ENCODE data around the gene CDK5RAP3.
A peak's percentile ranks its signal among the peaks of the same experiment; 100 is the strongest.
"Not testable (repeated sequence)": the region's sequence is repeated elsewhere in the genome, so short reads cannot be mapped to it uniquely, and the experiment has no call there.

Gene CDK5RAP3, protein sequence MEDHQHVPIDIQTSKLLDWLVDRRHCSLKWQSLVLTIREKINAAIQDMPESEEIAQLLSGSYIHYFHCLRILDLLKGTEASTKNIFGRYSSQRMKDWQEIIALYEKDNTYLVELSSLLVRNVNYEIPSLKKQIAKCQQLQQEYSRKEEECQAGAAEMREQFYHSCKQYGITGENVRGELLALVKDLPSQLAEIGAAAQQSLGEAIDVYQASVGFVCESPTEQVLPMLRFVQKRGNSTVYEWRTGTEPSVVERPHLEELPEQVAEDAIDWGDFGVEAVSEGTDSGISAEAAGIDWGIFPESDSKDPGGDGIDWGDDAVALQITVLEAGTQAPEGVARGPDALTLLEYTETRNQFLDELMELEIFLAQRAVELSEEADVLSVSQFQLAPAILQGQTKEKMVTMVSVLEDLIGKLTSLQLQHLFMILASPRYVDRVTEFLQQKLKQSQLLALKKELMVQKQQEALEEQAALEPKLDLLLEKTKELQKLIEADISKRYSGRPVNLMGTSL

GRCh38 chr17:47970725-47971499, at the start of gene CDK5RAP3:
TSS of gene CDK5RAP3 (plus strand) at chr17:47971113. CDS start at chr17:47971147, 34 bp downstream.
- peak; percentile 92 for DNase-seq

GRCh38 chr17:47924785-47925677, 45.9 kb upstream of the CDK5RAP3 start:
- DNase-seq = no peak

GRCh38 chr17:47925678-47925988, 45.3 kb upstream of the CDK5RAP3 start:
- no peak for DNase-seq

GRCh38 chr17:47927821-47928400, 43.0 kb upstream of the CDK5RAP3 start:
- DNase-seq = no peak

- DNase-seq = no peak
Measured at GRCh38 chr17:47928415-47928814, 42.5 kb upstream of the CDK5RAP3 start.

- no peak for DNase-seq
Measured at GRCh38 chr17:47929218-47930000, 41.5 kb upstream of the CDK5RAP3 start.

DNA sequence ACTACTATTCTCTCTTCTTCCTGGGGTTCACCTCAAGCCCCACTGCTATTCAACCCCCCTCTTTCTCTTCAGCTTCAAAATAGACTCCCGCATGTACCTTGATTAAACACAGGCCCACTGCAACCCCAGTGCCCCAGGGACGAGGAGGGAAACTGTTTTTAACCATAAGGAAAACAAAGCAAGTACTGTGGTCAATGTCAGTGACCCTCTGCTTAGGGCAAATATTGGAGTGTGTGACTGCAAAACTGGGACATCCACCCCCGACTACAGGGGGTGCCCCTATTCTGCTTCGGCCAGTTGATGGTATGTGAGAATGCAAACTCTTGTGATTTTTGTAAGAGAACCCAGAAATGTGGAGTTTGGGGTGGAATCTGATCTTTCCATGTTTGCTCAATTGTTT, 39.1 kb upstream of the CDK5RAP3 start:
- DNase-seq = no peak

DNA sequence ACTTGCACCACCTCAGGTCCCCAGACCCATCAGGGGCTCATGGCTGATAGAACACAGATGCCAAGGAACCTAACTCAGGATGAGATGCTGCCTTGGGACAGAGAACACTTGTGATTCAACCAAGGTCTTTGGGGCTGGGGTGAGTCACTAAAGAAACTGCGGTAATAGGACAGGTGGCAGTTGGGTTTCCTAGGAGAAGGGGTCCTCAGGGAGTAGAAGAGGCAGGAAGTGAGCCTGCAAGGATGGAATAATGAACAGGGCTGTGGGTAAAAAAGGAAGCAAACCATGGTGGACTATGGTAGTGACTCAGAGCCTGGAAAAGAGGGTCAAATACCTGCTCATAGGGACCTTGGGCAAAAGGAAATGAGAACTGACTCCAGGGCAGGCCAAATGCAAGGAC, 36.1 kb upstream of the CDK5RAP3 start:
- DNase-seq = no peak

GRCh38 chr17:47935468-47935867, 35.4 kb upstream of the CDK5RAP3 start:
- DNase-seq = not testable (repeated sequence)

GRCh38 chr17:47935961-47936360, 35.0 kb upstream of the CDK5RAP3 start:
- DNase-seq = no peak

- DNase-seq = no peak
Measured at GRCh38 chr17:47937941-47938340, 33.0 kb upstream of the CDK5RAP3 start.

- DNase-seq = peak; percentile 82
Measured at GRCh38 chr17:47941246-47942095, 29.4 kb upstream of the CDK5RAP3 start, which contains the start of gene PNPO. TSS of gene PNPO (plus strand) at chr17:47941571. CDS start at chr17:47941676, 105 bp downstream.

DNA sequence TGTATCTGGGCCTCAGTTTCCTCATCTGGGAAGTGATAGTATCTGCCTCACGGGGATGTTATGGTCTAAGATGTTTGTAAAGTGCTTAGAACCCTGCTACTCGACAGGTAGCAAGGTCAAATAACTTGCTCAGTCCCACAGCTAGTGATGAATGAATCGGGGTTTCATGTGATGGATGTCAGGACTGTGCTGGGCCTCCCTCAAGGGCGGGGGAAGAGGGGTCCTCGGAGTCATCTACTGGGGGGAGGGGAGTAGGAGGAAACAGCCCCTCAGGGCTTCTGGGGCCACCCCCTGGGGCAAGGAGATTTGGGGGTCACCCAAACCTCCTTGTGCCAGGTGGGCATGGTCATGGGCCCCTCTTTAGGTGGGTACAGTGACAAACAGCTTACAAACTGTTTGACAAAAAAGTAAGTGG, 28.8 kb upstream of the CDK5RAP3 start:
- DNase-seq = no peak

- DNase-seq = no peak
Measured at GRCh38 chr17:47942568-47942967, 28.3 kb upstream of the CDK5RAP3 start.

DNA sequence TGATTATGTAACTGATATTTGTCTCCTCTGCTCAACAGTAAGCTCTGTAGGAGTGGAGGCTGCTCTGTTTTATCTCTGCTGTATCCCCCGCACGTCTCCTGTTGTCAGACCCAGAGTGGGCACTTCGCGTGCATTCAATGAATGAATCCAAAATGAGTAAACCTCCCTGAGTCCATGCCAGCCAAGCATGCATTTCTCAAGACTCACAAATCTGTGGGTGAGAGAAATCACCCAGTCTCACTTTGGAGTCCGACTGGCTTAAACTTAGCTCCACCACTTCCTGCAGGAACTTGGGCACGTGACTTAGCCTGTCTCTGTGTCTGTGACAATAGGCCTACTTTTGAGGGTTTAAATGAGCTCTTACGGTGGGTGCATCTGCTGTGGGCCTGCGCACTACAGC, 25.8 kb upstream of the CDK5RAP3 start:
- no peak for DNase-seq

- DNase-seq = no peak
Measured at GRCh38 chr17:47945529-47946508, 25.1 kb upstream of the CDK5RAP3 start.

- DNase-seq = no peak
Measured at GRCh38 chr17:47946516-47946915, 24.4 kb upstream of the CDK5RAP3 start.

- peak; percentile 59 for DNase-seq
Measured at GRCh38 chr17:47946929-47947397, 23.9 kb upstream of the CDK5RAP3 start.

DNA sequence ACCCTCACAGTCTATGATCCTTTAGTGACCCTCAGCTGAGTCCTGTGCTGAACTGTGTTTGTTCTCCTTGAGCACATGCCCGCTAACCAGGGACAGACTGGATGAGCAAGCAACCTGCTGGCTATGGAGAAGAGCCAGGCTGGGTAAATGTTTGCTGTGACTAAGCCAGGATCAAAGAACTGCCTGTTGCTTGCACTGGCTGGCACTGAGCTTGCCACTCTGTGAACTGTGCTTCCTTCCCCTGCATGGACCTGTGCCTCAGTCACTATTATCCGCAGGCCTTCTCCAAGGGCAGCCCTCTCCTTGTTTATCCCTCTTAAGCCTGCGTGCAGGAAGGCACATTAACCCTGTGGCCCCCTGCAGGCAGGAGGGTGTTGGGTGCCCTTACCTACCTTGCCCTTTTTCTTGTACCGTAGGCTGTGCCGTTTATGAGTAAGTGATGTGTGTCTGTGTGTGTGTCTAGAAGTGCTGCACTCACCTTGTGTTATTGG, 22.2 kb upstream of the CDK5RAP3 start:
- no peak for DNase-seq

Data from KG1 (cell line).